GM04503 (cell line): ENCODE data around the gene SUB1.
"Not testable (repeated sequence)": the region's sequence is repeated elsewhere in the genome, so short reads cannot be mapped to it uniquely, and the experiment has no call there.

Experiments used
- DNase-seq: peaks from one replicate; pipeline ENCODE4 v3.0.0-alpha.2; 2012; ENCODE audit warnings: low read depth

Gene SUB1

DNA sequence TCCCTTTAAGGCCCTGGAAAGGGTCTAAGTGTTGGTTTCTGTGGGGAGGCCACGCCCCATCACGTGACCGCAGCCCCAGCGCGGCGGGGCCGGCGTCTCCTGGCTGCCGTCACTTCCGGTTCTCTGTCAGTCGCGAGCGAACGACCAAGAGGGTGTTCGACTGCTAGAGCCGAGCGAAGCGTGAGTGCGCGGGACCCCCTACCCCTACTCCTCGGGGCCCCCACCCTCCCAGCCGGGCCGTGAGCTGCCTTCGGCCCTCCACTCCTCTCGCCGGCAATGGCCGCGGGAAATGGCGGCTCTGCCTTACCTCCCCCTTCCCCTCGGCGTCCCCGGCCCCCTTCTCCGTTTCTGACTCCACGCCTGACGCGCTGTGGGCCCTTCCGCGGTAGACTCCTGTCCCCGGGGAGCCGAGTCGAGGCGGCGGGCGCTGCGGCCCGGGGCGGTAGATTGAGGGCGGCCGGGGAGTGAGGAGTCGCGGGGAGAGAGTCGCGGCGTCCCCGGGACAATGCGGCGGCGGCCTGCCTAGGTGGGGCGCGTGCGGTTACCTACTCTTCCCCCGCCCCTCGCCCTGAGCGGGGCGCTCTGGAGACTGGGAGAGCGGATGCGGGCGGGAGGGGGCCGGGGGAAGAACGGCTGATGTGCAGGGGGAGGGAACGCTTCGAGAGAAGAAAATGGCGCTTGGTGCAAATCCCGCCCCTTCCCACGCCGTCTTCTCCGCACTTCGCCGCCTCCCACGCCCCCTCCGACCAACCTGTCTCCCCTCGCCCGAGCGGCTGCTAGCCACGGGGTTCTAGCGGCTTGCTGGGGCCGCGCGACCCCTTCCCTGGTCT is at the start of gene SUB1:
Gene SUB1 (plus strand): TSS at position 112 of the 830 bp plus-strand sequence. CDS start 2,956 bp downstream, outside the sequence.
- peak; percentile 41 for DNase-seq

DNA sequence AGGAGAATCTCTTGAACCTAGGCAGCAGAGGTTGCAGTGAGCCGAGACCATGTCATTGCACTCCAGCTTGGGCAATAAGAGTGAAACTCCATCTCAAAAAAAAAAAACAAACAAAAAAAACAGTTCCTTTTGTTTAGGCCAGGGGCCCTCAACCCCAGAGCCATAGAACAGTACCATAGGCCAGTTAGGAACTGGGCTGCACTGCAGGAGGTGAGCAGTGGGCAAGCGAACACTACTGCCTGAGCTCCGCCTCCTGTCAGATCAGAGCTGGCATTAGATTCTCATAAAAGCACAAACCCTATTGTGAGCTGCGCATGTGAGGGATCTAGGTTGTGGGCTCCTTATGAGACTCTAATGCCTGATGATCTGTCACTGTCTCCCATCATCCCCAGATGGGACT is 49.1 kb upstream of the SUB1 start:
- DNase-seq, result no peak

DNA sequence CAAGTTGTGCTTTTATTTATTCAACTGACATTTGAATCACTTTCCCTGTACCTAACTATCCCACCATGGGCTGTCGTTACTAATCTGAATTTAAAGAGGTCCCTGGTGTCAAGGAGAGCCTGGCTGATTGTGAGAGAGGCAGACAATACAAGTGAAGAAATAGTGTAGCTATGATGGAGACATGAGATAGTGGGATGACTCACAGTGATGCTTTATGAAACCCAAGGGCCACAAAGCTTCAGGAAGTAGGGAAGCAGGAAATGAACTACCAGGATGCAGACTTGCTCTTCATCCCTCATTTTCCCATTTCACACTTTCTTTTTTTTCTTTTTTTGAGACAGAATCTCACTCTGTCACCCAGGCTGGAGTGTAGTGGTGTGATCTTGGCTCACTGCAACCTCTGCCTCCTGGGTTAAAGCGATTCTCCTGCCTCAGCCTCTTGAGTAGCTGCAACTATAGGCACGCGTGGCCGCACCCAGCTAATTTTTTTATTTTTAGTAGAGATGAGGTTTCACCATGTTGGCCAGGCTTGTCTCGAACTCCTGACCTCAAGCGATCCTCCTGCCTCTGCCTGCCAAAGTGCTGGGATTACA is 47.8 kb upstream of the SUB1 start:
- DNase-seq, result peak; percentile 54

DNA sequence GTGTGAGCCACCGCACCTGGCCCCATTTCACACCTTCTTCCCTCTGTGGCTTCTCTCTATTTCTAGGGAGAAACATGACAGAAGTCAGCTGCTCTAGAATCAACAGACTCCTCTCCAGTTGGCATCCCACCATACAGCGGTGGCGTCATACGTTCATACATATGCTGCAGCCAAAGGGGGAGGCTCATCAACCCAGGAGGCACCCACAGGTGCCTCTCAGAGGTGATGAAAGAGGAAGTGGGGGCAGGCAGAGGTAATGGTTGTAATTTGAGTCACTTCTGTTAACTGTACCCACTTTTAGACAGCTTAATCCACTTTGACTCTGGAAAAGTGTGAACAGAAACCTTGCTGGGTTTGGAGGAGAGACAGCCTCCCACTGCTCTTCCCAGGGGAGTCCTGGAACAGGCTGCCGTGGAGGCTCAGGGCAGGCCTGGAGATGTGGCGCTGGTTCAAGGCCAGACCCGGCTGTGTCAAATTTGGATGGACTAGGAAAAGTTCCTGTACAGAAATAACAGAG is 47.3 kb upstream of the SUB1 start:
- no peak for DNase-seq

DNA sequence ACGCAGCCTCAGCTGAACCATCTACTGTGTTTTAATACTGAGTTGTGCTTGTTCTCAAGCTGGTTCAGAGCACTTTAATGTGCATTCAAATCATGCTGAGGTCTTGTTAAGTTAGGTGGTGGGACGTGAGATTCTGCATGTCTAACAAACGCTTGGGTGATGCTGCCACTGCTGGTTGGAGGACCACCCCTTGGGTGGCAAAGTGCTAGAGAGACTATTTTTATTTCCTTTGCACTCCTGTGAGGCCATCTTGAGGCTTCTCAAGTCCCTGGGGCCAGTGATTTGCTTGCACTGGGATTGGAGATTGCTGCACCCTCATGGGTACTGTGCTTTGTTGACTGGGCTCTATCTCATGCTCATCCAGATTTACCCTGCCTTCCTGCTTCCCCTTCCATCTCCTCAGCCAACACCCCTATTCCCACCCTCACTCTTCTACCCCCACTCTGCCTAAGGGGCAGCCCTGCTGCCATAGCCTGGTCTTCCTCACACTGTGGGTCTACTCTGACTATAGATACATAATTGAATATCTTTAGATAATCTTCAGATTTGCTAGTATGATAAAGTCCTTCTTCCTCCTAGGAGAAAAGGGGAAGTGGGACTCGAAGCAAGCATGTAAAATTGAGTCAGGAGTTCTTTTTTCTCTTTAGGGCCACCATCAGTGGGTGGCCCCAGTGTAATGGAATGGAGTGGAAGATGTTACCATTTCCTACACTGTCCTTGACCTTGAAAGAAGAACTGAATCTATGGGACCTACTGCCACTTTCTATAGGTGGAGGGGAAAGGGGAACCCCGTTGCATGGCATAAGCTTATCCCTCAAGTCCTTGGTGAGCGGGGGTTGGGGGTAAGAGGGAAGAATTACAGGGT is 45.1 kb upstream of the SUB1 start:
- no peak for DNase-seq

DNA sequence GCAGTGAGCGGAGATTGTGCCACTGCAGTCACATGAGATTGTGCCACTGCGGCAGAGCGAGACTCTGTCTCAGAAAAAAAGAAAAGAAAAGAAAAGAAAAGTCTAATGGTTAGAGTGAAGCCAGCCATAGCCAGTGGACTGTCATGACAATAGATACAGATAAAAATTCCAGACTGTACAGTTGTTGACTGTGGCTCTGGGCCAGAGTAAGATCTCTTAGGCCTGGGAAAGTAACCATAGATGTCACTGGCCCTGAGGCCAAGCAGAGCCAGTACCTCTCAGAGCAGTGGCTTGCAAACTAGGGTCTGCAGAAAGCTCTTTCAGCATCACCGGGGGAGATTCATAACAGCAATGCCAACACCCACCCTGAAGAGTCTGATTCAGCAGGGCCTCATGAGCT is 44.1 kb upstream of the SUB1 start:
- DNase-seq, result no peak

DNA sequence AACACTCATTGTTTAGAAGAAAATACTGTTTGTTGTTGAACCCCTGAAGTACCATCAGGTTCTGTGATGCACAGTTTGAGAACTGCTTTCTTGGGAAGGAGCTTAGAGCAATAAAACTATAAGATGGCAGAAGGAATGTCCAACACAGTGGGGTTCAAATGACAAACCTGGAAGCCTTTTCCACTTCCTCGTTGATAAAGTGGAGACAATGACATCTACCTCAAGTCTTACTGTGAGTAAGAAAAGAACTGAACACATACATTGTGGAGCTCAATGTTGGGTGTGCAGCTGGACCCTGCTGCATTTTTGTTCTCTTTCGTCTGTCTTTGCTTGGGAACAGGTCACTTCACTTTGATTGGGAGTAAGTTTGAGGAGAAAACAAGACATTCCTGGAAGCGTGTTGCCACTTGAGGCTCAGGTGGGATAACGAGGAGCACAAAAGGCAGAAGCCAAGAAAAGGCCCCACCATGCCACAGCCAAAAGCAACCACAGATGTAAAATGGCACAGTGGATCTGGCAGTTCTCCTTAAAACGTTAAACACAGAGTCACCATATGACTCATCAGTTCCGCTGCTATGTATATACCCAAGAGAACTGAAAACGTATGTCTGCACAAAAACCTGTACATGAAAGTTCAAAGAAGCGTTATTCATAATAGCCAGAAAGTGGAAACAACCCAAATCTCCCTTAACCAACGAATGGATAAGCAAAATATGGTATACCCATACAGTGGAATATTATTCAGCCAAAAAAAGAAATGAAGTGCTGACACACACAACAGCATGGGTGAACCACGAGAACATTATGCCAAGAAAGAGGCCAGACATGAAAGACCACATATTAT is 42.9 kb upstream of the SUB1 start:
- DNase-seq, result no peak

DNA sequence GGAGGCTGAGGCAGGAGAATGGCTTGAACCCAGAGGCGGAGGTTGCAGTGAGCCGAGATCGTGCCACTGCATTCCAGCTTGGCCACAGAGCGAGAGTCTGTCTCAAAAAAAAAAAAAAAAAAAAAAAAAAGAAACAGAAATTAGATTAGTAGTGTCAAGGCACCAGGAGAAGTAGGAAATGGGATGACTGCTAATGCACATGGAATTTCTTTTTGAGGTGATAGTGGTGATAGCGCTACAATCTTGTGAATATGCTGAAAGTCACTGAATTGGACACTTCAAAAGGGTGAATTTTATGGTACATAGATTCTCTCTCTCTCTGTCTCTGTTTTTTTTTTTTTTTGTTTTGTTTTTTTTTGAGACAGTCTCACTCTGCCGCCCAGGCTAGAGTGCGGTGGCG is 42.1 kb upstream of the SUB1 start:
- DNase-seq, result no peak

DNA sequence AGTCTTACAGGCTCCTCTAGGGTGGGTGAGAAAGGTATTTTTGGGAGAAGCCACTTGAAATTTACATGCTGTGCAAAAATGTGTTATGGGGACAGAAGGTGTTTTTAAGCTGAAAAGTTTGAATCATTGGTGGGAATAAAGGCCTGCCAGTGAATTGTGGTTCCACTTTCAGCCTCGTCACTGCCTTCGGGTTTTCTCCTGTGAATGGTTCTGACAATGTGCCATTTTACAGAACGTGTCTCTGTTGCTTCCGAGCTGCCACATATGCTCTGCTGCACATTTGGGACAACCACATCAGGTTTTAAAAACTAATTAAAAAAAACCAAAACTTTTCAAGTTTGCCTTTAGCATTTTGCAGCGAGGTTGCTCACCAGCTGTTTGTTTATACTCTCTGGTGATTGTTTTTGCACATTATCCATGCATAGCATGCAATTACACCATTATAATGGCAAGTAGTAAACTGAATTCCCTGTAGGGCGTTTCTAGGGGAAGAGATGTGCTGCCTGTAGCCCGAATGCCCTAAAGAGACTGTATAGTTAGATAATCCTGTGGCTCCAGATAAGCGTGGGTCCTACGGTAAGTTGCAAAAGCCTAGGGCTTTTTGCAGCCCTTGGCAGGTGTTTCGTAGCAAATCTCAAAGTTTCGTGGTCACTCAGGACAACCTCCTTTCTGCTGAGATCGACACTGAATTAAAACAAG is 40.1 kb upstream of the SUB1 start:
- DNase-seq, result no peak

DNA sequence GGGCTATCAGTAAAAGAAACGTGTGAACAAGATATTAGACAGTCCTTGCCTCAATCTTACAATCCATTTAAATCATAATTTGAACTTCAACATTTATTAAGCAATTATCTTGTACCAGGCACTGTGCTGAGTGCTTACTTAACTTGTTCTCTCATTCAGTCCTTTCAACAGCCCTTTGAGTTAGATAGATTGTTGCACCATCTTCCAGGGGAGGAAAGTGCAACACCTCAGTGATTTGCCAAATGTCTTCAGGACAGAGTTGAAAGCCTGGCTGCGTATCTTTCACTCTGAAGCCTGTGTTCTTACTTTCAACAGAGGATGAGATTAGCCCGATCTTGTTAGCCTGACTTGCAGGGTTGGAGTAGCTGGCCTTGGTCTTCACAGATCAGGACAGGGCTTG is 34.2 kb upstream of the SUB1 start:
- no peak for DNase-seq

DNA sequence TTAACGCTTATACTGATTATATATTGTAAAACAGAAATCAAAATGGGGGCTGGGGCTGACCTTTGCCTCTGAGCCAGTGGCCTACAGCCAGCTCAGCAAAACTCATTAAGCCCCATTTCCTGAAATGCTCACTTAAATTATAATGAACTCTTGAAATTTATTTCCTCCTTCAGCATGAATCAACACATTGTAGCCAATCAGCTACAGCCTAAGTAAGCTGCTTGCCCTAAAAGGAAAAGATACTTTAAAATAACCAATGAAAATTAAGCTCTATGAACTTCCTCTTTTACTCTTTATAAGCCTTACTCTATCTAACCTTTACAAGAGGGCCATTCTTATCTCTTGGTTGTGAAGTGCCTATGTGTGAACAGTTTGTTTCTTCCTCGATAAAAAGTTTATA is 33.5 kb upstream of the SUB1 start:
- no peak for DNase-seq

DNA sequence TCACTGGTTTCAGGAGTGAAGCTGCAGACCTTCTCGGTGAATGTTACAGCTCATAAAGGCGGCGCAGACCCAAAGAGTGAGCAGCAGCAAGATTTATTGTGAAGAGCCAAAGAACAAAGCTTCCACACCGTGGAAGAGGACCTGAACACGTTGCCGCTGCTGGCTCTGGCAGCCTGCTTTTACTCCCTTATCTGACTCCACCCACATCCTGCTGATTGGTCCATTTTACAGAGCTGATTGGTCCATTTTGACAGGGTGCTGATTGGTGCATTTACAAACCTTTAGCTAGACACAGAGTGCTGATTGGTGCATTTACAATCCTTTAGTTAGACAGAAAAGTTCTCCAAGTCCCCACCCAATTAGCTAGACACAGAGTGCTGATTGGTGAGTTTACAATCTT is 32.9 kb upstream of the SUB1 start:
- DNase-seq, result not testable (repeated sequence)

DNA sequence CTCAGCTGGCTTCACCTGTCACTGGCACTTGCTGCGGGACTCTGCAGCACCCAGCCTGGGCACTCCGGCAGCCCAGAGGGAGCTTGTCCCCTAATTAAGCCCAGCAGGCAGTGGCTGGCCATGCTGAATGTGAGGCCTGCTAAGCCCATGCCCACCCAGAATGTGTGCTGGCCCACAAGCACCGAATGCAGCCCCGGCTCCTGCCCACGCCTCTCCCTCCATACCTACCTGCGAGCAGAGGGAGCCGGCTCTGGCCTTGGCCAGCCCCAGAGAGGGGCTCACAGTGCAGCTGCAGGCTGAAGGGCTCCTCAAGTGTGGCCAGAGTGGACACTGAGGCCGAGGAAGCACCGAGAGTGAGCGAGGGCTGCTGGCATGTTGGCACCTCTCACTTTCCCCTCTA is 32.4 kb upstream of the SUB1 start:
- no peak for DNase-seq

DNA sequence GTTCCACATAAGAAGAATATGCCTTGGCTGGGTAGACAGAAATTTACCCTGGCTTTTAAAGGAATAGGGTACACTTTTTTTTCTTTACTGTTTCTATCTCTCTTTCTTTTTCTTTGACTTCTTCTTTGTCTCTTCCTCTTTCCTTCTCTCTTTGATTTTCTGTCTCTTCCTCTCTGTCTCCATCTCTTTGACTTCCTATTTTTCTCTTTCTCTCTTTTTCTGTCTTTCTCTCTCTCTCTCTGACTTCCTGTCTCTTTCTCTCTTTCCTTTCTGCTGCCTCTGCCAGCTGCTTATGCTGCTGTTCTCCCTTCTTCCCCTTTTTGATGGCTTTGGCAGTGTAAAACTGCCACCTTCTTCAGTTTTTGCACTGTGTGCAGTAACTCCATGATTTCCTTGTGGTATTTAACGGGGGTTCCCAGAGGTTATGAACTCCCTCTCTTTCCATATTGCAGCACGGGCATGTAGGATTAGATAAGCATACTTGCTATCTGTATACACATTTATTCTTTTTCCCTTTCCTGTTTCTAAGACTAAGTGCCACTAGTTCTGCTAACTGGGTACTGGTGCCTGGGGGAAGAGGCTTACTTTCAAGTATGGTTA is 31.1 kb upstream of the SUB1 start:
- not testable (repeated sequence) for DNase-seq

DNA sequence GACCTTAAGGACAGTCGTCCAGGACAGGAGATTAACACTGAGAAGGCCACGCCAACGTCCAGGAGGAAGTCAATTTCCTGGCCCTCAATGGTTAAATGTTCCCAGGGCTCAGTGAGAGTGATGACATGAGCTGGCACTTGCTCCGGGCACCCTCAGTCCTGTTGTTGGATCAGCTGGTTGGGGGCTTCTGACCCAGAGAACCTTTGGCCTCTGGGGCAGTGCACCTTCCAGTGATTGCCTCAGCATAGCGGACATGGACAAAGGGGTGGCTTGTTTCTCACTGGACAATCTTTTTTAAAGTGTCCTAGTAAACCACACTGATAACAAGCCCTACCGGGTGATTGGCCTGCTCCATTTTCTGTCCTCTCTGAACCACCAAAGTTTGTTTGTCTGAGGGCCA is 28.8 kb upstream of the SUB1 start:
- not testable (repeated sequence) for DNase-seq

DNA sequence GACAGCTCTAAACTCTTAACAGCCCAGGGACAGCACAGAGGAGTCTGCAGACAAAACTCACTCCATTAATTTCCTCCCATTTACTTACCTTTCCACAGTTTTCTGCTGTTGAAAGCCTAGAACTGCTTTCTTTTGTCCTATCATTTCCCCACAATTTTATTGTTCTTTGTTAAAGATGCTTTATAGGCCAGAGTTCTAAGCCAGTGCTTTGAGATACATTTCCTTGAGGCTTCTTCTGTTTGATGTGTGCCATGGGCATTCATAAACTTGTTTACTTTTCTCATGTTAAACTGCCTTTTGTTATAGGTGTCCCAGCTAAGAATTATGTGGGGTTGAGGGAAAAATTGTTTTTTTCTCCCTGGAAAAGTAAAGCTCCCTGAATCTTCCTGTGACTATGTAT is 25.9 kb upstream of the SUB1 start:
- no peak for DNase-seq

DNA sequence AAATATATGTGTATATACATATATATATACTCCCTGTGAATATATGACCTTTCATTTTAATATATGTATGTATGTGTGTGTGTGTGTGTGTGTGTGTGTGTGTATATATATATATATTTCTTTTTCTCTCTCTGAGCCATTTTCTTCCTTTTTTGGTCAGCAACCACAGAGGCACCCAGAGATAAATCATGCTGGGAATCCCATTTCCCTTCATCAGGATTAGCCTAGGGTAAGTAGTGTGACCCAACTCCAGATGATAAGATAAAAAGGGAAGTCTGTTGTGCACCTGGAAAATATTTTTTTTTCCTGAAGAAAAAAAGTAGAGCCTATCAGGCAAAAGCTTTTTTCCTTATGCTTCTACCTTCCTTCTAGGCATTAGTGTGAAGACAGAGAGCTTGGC is 25.4 kb upstream of the SUB1 start:
- no peak for DNase-seq

DNA sequence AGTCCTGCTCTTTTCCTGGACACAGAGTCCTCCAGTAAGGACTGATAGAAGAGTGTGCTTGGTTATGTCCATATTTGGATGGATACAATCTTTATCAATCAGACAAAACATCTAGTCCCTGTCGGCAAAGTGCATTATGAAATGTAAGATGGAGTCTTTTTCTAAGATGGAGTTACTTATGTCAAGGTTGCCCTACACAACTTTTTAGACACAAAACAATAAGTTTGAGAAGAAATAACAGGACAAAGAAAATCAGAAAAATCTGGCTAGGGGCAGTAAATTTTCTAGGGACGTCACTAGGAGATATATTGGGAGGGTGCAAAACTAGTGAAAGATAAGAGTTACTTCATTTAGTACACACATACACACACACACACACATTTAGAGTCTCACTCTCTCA is 23.3 kb upstream of the SUB1 start:
- no peak for DNase-seq

DNA sequence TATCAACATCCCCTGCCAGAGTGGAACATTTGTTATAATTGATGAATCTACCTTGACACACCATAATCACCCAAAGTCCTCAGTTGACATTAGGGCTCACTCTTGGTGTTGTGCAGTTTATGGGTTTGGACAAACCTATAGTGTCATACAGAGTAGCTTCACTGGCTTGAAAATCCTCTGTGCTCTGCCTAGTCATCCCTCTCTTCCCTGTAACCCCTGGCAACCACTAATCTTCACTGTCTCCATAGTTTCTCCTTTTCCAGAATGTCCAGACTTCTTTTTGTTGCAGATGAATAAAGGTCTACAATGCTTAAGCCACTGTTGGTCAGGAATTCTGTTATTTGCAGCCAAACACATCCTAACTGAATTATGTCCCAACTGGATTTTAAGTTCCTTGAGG is 22.5 kb upstream of the SUB1 start:
- DNase-seq, result no peak

DNA sequence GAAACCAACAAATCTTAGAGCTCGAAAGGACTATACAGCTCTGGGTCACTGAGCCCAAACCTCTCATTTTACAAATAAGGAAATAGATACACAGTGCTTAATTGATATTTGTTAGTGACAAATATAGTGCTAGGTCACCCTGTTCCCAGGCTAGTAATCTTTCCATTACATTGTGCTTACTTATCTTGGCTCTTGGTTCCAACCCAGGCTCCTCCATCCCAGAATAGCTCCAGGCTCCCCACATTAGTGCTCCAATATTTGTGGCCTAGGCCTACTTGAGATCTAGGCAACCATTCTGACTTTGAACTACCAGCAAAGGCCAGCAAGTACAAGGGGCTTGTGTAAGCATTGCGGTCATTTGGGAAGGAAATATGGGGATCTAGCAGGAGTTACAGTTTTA is 21.7 kb upstream of the SUB1 start:
- DNase-seq, result no peak

DNA sequence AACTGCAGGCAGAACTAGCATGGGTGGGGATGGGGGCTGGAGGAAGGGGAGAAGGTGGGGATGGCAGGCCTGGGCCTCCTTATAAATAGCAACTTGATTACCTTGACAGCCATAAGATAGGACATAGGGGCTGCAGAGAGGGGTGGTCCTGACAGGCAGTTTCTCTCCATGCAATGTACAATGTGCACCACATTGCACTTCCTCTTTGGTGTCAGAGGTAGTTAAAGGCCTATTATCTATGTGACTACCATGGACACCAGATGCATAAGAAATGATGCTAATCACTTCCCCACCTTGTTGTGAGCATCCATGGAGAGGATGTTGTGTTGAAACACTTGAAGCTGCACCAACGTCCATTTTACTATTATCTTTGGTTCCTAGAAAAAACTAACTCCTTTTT is 20.2 kb upstream of the SUB1 start:
- no peak for DNase-seq
